Measurements from ENCODE around the gene MACROD1.

The MACROD1 gene

DNA sequence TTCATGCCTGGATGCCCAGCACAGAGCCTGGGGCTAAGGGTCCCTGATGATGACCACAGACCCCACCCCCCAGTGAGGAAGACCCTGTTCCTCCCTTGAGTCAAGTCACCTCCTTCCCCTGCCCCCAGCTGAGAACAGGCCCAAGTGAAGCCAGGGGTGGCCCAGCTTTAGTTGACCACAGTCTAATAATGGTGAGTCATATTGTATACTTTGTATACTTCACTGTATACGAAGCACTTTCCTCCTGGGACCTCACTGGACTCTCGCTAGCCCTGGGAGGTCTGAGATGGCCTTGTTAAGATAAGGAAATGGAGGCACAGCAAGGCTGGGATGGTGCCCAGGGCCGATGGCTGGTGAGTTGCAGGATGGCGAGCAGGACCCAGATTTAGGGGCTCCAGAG, 133.9 kb downstream of the MACROD1 start:
- DNase-seq (ENCODE audit: extremely low read depth, insufficient read length), result no peak
- peaks cover 2% of the 10 kb centered on the region; the same call in 1 of the 2 replicates for H3K27me3 ChIP-seq (replicated peaks; ENCODE audit: control insufficient read depth, insufficient read depth, low read length)

DNA sequence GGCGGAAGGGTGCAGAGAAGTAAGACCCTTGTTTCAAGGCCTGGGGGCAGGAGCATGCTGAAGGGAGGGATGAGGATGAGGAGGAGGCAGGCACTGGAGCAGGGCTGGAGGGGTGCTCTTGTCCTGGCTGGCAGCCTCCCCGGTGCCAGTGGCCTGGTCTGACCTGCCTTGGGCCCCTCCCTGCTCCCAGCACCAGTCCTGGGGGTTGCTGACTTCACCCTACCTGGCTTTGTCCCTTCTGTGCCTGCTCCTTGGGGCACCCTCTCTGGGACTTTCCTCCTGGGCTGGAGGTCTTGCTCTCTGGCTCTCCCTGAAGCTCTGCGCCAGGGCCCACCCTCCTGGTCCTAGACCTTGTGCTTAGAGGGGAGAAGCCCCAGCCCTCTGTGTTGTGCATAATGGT, 134.9 kb downstream of the MACROD1 start:
- no peak for DNase-seq (ENCODE audit: extremely low read depth, insufficient read length)
- no peak overlapping the region for H3K4me3 ChIP-seq (replicated peaks; ENCODE audit: low read depth, low read length)
- peaks cover 2% of the 10 kb centered on the region; the same call in 1 of the 2 replicates for H3K27me3 ChIP-seq (replicated peaks; ENCODE audit: control insufficient read depth, insufficient read depth, low read length)
- no peaks in the 10 kb centered on the region for H3K36me3 ChIP-seq (ENCODE audit: control insufficient read depth, insufficient read depth, low read length)
- TF ChIP-seq, protein P1, sequence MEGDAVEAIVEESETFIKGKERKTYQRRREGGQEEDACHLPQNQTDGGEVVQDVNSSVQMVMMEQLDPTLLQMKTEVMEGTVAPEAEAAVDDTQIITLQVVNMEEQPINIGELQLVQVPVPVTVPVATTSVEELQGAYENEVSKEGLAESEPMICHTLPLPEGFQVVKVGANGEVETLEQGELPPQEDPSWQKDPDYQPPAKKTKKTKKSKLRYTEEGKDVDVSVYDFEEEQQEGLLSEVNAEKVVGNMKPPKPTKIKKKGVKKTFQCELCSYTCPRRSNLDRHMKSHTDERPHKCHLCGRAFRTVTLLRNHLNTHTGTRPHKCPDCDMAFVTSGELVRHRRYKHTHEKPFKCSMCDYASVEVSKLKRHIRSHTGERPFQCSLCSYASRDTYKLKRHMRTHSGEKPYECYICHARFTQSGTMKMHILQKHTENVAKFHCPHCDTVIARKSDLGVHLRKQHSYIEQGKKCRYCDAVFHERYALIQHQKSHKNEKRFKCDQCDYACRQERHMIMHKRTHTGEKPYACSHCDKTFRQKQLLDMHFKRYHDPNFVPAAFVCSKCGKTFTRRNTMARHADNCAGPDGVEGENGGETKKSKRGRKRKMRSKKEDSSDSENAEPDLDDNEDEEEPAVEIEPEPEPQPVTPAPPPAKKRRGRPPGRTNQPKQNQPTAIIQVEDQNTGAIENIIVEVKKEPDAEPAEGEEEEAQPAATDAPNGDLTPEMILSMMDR (IDR thresholded peaks at IDR 0.05; ENCODE audit: insufficient read depth, low read length, poor library complexity, severe bottlenecking), result no peak

More for the DNA sequence above, 133.9 kb downstream of the MACROD1 start:
- no peaks in the 10 kb centered on the region for H3K36me3 ChIP-seq (ENCODE audit: control insufficient read depth, insufficient read depth, low read length)
- H3K4me3 ChIP-seq (replicated peaks; ENCODE audit: low read depth, low read length), result no peak overlapping the region
- TF ChIP-seq, protein P1 (IDR thresholded peaks at IDR 0.05; ENCODE audit: insufficient read depth, low read length, poor library complexity, severe bottlenecking), result no peak

DNA sequence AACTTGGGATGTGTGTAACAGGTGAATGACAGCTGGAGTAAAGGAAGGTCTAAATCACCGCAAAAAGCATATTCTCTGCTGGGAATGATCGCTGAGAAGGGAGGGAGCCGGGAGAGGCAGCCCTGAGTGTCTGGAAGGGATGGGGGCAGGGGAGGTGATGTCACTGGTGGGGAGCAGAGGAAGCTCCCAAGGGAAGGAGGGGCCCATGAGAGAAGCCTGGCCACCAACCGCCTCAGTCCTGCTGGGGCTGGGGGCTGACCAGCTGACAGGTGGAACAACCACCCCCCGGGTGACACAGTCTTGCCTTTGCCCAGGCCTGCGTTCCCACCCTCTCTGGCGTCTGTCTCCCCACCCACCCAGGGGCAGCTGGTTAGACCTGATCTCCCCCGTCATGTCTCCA, 136.1 kb downstream of the MACROD1 start:
- Histone ChIP-seq H3K27me3 (replicated peaks; ENCODE audit: control insufficient read depth, insufficient read depth, low read length) (peaks cover 2% of the 10 kb centered on the region; the same call in 1 of the 2 replicates), H3K36me3 (ENCODE audit: control insufficient read depth, insufficient read depth, low read length) (no peaks in the 10 kb centered on the region), H3K4me3 (replicated peaks; ENCODE audit: low read depth, low read length) (no peak overlapping the region)
- TF ChIP-seq, protein P1 (IDR thresholded peaks at IDR 0.05; ENCODE audit: insufficient read depth, low read length, poor library complexity, severe bottlenecking), result no peak
- no peak for DNase-seq (ENCODE audit: extremely low read depth, insufficient read length)

DNA sequence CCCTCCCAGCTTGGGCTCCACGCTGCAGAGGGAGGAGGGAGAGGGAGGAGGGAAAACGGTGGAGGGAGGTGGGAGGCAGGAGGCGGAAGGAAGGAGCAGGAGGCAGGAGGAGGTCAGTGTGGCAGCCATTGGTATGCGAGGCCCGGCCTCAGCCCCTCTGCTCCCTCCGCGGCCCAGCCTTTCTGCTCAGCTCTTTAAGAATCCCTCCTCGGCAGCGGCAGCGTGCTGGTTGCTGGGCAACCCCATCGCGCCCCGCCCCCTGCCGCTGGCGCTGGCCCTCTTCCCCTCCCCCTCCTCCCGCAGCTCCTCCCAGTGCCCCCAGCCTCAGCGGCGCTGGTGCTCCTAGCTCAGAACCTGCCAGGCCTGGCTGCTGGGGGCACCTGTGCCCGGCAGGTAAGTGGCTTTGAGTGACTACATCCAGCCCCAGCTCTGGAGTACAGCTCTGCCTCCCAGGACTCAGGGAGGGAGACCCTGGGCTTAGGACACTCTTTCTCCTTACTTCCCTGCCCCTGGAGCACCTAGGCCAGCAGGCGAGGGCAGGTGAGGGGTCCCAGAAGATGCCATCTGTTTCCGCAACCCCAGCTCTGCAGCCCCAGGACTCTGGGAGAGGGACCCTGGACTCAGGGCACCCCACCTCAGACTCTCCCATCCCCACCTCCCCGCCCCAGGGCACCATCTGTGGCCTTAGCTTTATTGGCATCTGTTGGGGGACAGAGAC, 137.4 kb downstream of the MACROD1 start:
- Histone ChIP-seq H3K27me3 (replicated peaks; ENCODE audit: control insufficient read depth, insufficient read depth, low read length) (no peaks in the 10 kb centered on the region; the same call in 1 of the 2 replicates), H3K4me3 (replicated peaks; ENCODE audit: low read depth, low read length) (no peak overlapping the region), H3K36me3 (ENCODE audit: control insufficient read depth, insufficient read depth, low read length) (no peaks in the 10 kb centered on the region)
- TF ChIP-seq, protein P1 (IDR thresholded peaks at IDR 0.05; ENCODE audit: insufficient read depth, low read length, poor library complexity, severe bottlenecking), result no peak
- no peak for DNase-seq (ENCODE audit: extremely low read depth, insufficient read length)

DNA sequence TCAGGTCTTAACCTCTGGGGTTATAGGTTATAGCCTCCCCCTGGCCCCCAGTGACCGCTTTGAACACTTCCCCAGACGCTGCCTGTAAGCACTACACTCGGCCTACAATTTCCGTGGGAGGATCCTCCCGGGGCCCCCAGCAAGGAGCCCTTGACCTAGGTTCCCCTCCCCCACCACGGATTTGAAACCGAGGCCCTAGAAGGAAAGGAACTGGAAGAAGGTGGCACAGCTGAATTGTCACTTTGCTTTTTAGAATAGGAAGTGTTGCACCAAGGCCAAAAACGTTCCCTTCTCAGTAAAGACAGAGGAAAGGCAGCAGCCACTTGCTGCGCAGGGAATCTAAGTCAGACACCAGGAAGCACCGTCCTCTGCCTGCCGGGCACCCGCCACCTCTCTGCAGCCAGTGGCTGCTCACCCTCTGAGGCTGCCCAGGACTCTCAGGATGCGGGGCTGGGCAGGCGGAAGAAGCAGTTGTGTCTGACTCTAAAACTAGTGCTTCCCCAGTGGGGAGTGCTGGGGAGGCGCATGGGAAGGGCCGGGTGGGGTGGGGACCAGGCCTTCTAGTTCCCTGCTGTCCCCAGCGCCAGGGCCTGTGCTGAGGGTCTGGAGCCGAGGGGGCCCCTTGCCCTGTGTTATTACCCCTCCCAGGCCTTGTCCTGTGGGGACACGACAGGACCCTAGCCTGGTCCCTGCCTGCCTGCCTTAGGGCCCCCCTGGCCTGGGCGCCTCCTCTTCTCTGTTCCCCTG, 138.1 kb downstream of the MACROD1 start:
- Histone ChIP-seq H3K4me3 (replicated peaks; ENCODE audit: low read depth, low read length) (no peak overlapping the region), H3K36me3 (ENCODE audit: control insufficient read depth, insufficient read depth, low read length) (no peaks in the 10 kb centered on the region), H3K27me3 (replicated peaks; ENCODE audit: control insufficient read depth, insufficient read depth, low read length) (no peaks in the 10 kb centered on the region; the same call in 1 of the 2 replicates)
- TF ChIP-seq, protein P1 (IDR thresholded peaks at IDR 0.05; ENCODE audit: insufficient read depth, low read length, poor library complexity, severe bottlenecking), result no peak
- DNase-seq (ENCODE audit: extremely low read depth, insufficient read length), result no peak

Measured in GM06990 (cell line).